GM23338 (cell line): ENCODE data around the gene MYO5C.

ENCODE experiments used
- TF ChIP-seq, protein P1 (sequence below), 2 experiments: fragments of 200-600 bp in 1 of 2; sonication (generic) in 1 of 2; conservative IDR thresholded peaks; 2 replicates each; pipeline versions ENCODE4 v1.5.1 to v1.6.1; 2016 to 2017; ENCODE audit warnings: antibody characterized with exemption in 2 of 2, low read depth in 2 of 2, mild to moderate bottlenecking in 2 of 2, moderate library complexity in 1 of 2
- TF ChIP-seq, protein P2 (sequence below): IDR thresholded peaks from one replicate; pipeline ENCODE4 v1.6.1; 2018; ENCODE audit warnings: antibody characterized with exemption; ENCODE audit not compliant: unreplicated experiment

DNA sequence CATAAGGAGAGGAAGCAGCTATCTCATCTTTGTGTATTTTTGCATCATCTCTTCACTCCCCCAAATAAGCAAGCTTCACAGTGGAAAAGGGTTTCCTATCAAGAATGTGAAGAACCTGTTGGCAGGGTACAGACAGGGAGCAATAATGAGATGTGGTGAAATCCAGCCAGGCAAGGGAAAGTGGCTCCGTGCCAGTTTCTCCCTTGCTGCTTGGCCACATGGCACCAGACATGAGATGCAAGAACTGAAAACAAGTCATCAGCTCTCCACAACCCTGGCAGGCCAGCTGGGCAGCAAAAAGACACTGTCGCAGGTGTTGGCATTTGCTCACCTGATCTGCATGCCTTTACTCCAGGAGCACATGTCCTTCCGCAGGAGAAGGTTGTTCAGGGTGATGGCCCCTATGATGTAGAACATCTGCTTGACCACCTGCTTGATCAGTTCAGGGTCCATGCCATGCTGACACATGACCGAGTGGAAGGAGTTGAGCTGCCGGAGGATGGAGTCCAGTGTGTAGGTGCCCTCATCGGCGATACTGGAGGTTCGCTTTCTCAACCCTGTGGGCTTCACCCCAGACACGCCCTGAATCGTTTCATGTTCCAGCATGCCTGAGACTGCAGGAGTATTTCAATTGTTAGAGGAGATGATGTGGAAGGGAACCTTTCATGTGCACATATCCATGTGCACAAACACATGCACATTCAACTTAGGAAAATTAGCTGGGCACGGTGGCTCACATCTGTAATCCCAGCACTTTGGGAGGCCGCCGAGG lies 23.3 kb upstream of the MYO5C start:
- TF ChIP-seq, protein P1, sequence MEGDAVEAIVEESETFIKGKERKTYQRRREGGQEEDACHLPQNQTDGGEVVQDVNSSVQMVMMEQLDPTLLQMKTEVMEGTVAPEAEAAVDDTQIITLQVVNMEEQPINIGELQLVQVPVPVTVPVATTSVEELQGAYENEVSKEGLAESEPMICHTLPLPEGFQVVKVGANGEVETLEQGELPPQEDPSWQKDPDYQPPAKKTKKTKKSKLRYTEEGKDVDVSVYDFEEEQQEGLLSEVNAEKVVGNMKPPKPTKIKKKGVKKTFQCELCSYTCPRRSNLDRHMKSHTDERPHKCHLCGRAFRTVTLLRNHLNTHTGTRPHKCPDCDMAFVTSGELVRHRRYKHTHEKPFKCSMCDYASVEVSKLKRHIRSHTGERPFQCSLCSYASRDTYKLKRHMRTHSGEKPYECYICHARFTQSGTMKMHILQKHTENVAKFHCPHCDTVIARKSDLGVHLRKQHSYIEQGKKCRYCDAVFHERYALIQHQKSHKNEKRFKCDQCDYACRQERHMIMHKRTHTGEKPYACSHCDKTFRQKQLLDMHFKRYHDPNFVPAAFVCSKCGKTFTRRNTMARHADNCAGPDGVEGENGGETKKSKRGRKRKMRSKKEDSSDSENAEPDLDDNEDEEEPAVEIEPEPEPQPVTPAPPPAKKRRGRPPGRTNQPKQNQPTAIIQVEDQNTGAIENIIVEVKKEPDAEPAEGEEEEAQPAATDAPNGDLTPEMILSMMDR (conservative IDR thresholded peaks at IDR 0.05; ENCODE audit: low read depth in 2 of 2), result no peak
- TF ChIP-seq, protein P2, sequence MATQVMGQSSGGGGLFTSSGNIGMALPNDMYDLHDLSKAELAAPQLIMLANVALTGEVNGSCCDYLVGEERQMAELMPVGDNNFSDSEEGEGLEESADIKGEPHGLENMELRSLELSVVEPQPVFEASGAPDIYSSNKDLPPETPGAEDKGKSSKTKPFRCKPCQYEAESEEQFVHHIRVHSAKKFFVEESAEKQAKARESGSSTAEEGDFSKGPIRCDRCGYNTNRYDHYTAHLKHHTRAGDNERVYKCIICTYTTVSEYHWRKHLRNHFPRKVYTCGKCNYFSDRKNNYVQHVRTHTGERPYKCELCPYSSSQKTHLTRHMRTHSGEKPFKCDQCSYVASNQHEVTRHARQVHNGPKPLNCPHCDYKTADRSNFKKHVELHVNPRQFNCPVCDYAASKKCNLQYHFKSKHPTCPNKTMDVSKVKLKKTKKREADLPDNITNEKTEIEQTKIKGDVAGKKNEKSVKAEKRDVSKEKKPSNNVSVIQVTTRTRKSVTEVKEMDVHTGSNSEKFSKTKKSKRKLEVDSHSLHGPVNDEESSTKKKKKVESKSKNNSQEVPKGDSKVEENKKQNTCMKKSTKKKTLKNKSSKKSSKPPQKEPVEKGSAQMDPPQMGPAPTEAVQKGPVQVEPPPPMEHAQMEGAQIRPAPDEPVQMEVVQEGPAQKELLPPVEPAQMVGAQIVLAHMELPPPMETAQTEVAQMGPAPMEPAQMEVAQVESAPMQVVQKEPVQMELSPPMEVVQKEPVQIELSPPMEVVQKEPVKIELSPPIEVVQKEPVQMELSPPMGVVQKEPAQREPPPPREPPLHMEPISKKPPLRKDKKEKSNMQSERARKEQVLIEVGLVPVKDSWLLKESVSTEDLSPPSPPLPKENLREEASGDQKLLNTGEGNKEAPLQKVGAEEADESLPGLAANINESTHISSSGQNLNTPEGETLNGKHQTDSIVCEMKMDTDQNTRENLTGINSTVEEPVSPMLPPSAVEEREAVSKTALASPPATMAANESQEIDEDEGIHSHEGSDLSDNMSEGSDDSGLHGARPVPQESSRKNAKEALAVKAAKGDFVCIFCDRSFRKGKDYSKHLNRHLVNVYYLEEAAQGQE, result no peak
